Mononuclear cell (primary cell): ENCODE results near the gene TOP3B. TPM values are rescaled to one million over a fixed set of nuclear protein-coding genes. Genes with fewer than 3 reads are reported as not detected.

Experiments
- H3K27me3 ChIP-seq: 2 replicates; pipeline ENCODE4 v1.6.0; 2011; ENCODE audit warnings: low read length, control low read depth; ENCODE audit not compliant: insufficient read depth
- H3K4me1 ChIP-seq: 2 replicates; pipeline ENCODE4 v1.5.1; 2011; ENCODE audit warnings: mild to moderate bottlenecking, low read length, control low read depth; ENCODE audit not compliant: insufficient read depth
- H3K4me3 ChIP-seq: 2 replicates; pipeline ENCODE4 v1.5.1; 2011; ENCODE audit warnings: mild to moderate bottlenecking, low read length, moderate library complexity
- H3K9me3 ChIP-seq: 2 replicates; pipeline ENCODE4 v1.5.1; 2011; ENCODE audit warnings: low read depth, mild to moderate bottlenecking, control low read depth, low read length
- total RNA-seq: library from RNA; depleted of rRNA; stranded (reverse); fragments of >200 nt; gene quantifications from one replicate; pipeline ENCODE4 v1.2.3, GENCODE V29; 2012

The TOP3B gene
- total RNA-seq, 1 donor, result 34.8 TPM

DNA sequence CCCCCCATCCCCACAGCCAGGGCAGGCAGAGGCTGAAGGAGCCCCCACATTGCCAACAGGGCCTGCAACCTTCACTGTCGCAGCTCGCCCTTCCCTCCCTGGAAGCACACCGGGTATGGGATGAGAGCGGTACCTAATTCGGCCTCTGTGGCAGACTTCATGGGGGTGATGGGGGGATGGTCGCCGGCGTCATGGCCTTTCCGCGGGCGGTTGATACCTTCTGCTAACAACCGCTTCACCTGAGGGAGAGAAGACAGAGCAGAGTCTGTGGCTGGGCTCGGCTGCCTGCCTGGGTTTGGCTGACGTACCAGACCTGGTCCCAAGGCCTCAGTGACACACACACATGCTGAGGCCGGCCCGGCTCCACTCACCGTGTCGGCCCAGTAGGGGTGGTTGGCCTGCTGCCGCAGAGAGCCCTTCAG is 18.8 kb downstream of the TOP3B start:
- H3K27me3 ChIP-seq, result no peaks in the 10 kb centered on the region
- H3K9me3 ChIP-seq, result no peaks in the 10 kb centered on the region
- no peak overlapping the region for H3K4me3 ChIP-seq
- H3K4me1 ChIP-seq, result no peaks in the 10 kb centered on the region

GRCh38 chr22:21963286-21963685 is 19.3 kb downstream of the TOP3B start:
- Histone ChIP-seq H3K4me3 (no peak overlapping the region), H3K27me3 (no peaks in the 10 kb centered on the region), H3K4me1 (no peaks in the 10 kb centered on the region), H3K9me3 (no peaks in the 10 kb centered on the region)

GRCh38 chr22:21962655-21962949 is 20.0 kb downstream of the TOP3B start:
- no peaks in the 10 kb centered on the region for H3K4me1 ChIP-seq
- H3K27me3 ChIP-seq, result no peaks in the 10 kb centered on the region
- H3K4me3 ChIP-seq, result no peak overlapping the region
- no peaks in the 10 kb centered on the region for H3K9me3 ChIP-seq

DNA sequence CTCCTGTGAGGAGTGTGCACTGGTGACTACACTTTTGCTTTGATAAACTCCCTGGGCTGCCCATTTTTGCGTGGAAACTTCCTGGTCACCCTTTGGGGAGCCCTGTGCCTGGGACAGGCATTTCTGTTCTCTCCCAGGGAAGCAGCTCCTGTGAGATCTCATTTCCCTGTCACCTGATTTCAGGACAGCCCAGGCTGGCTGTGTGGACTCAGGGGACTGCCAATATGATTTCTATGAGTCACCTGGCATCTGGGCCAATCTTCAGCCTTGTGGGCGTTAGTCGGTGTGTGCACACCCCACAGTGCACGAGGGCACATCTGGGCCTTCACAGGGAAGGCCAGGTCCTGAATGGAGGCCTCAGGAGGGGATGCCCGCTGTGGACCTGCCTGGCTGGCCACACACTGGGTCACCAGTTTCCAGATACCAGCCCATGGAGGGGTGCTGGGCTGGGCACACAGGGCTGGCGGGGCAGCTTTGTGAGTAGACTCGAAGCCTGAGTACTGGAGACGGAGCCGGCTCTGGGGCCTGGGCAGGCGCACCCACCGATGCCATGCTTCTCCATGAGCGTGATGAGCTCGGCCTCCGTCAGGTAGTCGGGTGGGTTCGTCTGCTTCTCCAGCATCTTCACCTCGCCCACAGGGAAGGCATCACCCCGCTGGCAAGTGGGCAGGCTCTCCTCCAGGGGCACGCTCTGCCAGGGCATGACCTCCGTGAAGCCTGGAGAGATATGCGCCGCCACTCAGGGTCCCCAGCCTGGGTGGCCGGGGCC is 20.5 kb downstream of the TOP3B start:
- Histone ChIP-seq H3K27me3 (no peaks in the 10 kb centered on the region), H3K4me1 (no peaks in the 10 kb centered on the region), H3K9me3 (no peaks in the 10 kb centered on the region), H3K4me3 (no peak overlapping the region)

- H3K27me3 ChIP-seq, result no peaks in the 10 kb centered on the region
- no peaks in the 10 kb centered on the region for H3K4me1 ChIP-seq
- H3K9me3 ChIP-seq, result no peaks in the 10 kb centered on the region
- H3K4me3 ChIP-seq, result no peak overlapping the region
Measured at GRCh38 chr22:21961127-21961867, 21.3 kb downstream of the TOP3B start.

GRCh38 chr22:21960200-21961126 is 22.1 kb downstream of the TOP3B start:
- Histone ChIP-seq H3K4me3 (no peak overlapping the region), H3K9me3 (no peaks in the 10 kb centered on the region), H3K4me1 (no peaks in the 10 kb centered on the region), H3K27me3 (no peaks in the 10 kb centered on the region)

DNA sequence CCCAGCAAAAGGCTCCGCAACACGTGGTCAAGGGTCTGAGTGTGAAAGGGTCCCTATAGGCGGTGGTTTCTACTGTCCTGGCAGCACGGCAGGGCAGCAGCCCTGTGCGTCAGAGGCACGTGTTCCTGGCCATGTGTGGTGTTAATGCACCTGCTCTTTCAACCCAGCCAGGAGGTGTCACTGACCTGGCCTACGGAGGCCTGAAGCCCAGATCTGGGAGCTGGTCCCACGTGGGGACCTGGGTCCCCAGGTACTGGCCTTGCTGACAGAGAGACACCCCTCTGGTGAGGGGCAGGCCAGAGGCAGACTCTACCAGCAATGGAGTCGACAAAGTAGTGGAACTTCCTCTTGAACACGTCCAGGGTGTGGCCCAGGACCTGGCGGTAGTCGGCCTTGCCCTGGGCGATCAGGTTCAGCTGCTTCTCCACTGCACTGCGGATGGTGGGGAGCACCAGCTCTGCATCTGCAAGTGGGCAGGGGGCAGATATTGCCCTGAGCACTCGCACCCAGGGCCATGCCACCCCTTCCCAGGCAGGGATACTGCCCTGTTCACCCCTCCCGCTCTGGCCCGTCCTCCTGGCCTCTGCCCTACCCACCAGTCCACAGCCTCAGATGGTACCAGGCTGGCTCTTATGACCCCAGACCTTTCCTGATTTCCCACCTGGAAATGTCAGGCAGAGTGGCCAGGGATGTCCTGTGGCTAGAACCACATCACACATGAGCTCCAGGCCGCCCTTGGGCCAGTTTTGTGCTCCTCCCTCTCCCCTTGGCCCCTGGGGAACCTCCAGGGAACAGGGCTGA is 23.1 kb downstream of the TOP3B start:
- Histone ChIP-seq H3K27me3 (no peaks in the 10 kb centered on the region), H3K4me1 (no peaks in the 10 kb centered on the region), H3K4me3 (no peak overlapping the region), H3K9me3 (no peaks in the 10 kb centered on the region)

DNA sequence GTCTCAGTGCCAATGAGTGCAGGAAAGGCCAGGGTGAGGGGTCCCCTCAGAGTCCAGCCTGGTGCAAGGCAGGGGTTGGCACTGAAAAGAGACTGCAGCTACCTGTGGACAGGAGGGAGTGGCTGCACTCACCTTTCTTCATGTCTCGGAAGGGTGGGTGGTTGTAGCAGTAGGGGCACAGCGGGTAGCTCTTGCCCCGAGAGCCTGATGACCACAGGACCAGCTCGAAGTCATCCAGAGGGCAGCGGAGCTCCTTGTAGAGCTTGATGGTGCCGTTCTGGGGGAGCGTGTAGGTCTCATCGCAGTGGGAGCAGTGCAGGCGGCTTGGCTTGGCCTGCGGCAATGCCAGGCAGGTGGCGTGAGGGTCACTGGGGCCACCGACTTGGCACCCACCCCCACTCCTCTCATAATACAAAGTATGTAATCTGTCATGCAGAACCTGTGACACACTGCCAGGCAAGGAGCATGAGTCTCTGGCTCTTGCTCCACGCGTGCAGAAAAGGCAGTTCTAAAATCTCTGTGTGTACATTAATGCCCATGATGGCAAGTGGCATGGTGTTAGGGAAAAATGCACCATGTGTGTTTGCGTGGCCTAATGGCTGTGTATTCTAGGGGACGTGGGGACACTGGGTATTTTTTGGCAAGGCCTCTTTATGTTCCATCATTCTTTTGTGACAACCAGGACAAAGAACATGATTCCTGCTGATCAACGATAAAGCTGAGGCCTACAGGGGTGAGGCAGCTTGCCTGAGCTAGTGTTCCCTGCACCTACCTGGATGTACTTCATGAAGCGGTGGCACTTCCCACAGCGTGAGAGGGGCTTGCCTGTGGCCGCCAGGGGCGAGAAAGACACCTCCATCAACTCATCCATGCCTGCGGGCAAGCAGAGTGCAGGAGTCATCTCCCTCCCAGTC is 24.0 kb downstream of the TOP3B start:
- H3K27me3 ChIP-seq, result no peaks in the 10 kb centered on the region
- no peak overlapping the region for H3K4me3 ChIP-seq
- no peaks in the 10 kb centered on the region for H3K9me3 ChIP-seq
- no peaks in the 10 kb centered on the region for H3K4me1 ChIP-seq

DNA sequence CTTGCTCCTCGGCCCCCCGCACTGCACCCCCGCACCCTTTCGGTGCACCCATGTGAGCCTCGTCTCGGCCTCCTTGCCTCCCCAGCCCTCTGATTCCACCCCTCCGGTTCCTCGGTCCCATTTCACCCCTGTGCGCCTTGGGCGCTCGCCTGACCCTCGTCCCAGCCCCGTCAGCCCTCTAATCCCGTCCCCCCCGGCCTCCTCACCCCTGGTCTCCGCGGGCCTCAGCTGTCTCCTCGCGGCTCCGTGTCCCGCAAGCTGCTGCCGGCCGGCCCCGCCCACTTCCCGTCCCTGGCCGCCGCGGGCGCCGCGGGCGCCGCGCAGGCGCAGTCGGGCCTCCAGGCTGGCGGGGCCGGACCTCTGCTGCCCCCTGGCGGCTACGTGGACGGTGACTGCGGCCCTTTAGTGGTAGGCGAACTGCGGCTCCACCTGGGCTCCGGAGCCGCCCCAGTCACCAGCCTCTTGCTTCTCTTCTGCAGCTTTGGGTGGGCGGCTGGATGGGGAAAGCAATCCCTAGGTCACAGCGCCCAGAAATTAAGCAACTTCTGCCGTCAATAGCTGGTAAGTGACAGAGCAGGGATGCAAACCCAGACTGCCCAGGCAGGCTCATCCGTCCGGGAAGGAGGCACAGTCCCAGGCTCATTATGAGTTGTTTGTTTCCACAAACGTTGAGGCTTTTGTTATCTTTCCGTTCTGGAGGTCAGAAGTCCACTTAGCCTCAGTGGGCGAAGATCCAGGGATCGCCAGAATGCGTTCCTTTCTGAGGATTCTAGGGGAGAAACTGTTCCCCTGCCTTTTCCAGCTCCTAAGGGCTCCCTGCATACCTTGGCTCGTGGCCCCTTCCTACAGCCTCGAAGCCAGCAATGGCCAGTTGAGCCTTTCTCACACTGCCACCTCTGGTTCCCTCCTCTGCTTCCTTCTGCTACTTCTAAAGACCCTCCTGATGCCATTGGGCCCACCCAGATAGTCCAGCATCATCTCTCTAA is 29.7 kb downstream of the TOP3B start, which contains the start of gene PPM1F:
TSS of gene PPM1F (minus strand) at position 263 of the 986 bp plus-strand sequence. CDS start 6,800 bp downstream, outside the sequence.
- H3K27me3 ChIP-seq, result no peaks in the 10 kb centered on the region
- H3K9me3 ChIP-seq, result no peaks in the 10 kb centered on the region
- peaks cover 38% of the 10 kb centered on the region for H3K4me1 ChIP-seq
- peak within 1 kb of the TSS; percentile 61 for H3K4me3 ChIP-seq

- Histone ChIP-seq H3K4me1 (peaks cover 38% of the 10 kb centered on the region), H3K9me3 (no peaks in the 10 kb centered on the region), H3K4me3 (peak overlapping the region; percentile 61), H3K27me3 (no peaks in the 10 kb centered on the region)
Measured at GRCh38 chr22:21951931-21952465, 30.6 kb downstream of the TOP3B start.

- Histone ChIP-seq H3K9me3 (no peaks in the 10 kb centered on the region), H3K4me1 (peaks cover 38% of the 10 kb centered on the region), H3K27me3 (no peaks in the 10 kb centered on the region), H3K4me3 (no peak overlapping the region)
Measured at GRCh38 chr22:21951062-21951461, 31.5 kb downstream of the TOP3B start.

- Histone ChIP-seq H3K4me1 (peaks cover 38% of the 10 kb centered on the region), H3K9me3 (no peaks in the 10 kb centered on the region), H3K27me3 (no peaks in the 10 kb centered on the region), H3K4me3 (no peak overlapping the region)
Measured at GRCh38 chr22:21949948-21950347, 32.6 kb downstream of the TOP3B start.
